ENCODE results near the gene HPSE2.

- TF ChIP-seq, protein P1, sequence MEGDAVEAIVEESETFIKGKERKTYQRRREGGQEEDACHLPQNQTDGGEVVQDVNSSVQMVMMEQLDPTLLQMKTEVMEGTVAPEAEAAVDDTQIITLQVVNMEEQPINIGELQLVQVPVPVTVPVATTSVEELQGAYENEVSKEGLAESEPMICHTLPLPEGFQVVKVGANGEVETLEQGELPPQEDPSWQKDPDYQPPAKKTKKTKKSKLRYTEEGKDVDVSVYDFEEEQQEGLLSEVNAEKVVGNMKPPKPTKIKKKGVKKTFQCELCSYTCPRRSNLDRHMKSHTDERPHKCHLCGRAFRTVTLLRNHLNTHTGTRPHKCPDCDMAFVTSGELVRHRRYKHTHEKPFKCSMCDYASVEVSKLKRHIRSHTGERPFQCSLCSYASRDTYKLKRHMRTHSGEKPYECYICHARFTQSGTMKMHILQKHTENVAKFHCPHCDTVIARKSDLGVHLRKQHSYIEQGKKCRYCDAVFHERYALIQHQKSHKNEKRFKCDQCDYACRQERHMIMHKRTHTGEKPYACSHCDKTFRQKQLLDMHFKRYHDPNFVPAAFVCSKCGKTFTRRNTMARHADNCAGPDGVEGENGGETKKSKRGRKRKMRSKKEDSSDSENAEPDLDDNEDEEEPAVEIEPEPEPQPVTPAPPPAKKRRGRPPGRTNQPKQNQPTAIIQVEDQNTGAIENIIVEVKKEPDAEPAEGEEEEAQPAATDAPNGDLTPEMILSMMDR (IDR thresholded peaks at IDR 0.05), result no peak
- TF ChIP-seq POLR2AphosphoS5 (IDR thresholded peaks at IDR 0.05) (no peak), POLR2A (IDR thresholded peaks at IDR 0.05) (no peak)
These were observed 580.2 kb downstream of the HPSE2 start for GRCh38 chr10:98655492-98655891.

Measured in sigmoid colon (tissue), 4 donors.